H1 (cell line): Measurements from ENCODE around the gene SLC35E4. TPM values are rescaled to one million over a fixed set of nuclear protein-coding genes. Genes with fewer than 3 reads are reported as not detected.

Experiments
- CTCF ChIA-PET: fragments of 300-600 bp; sonication (Branson Sonifier 250); formaldehyde crosslinking; loops from one replicate; lab custom pipeline; 2021; ENCODE audit not compliant: partially characterized antibody; lab: Charles Lee
- POLR2A ChIA-PET: fragments of 300-600 bp; sonication (Branson Sonifier 250); formaldehyde crosslinking; loops from one replicate; lab custom pipeline; 2021; ENCODE audit warnings: inconsistent platforms; ENCODE audit not compliant: partially characterized antibody; lab: Charles Lee
- DNase-seq, 2 experiments: peaks; one replicate each; pipeline versions ENCODE4 v3.0.0 to v3.0.0-alpha.2; 2010 to 2022; ENCODE audit warnings: low spot score in 2 of 2, low read depth in 1 of 2, mixed read lengths in 1 of 2
- FAIRE-seq: peaks from 2 replicates; lab custom pipeline; 2011; peaks lifted over from hg19 to GRCh38; lab: Jason Lieb, UNC
- H2AFZ ChIP-seq: 2 replicates; pipeline ENCODE4 v1.8.1; 2012; ENCODE audit warnings: low read length, inconsistent platforms
- H2AK5ac ChIP-seq: 2 replicates; pipeline ENCODE4 v1.6.1; 2013; ENCODE audit warnings: low read depth, low read length
- H2BK120ac ChIP-seq: replicated peaks from 2 replicates; pipeline ENCODE3; 2013; ENCODE audit warnings: low read depth, low read length, inconsistent platforms
- H2BK12ac ChIP-seq: 2 replicates; pipeline ENCODE4 v1.6.1; 2013; ENCODE audit warnings: low read depth, low read length
- H2BK15ac ChIP-seq: 2 replicates; pipeline ENCODE4 v1.6.1; 2013; ENCODE audit warnings: low read length
- H2BK20ac ChIP-seq: 2 replicates; pipeline ENCODE4 v1.6.1; 2013; ENCODE audit warnings: low read length
- H2BK5ac ChIP-seq: 2 replicates; pipeline ENCODE4 v1.6.1; 2013; ENCODE audit warnings: low read depth, low read length
- H3K14ac ChIP-seq: 2 replicates; pipeline ENCODE4 v1.6.1; 2013; ENCODE audit warnings: inconsistent platforms; ENCODE audit not compliant: insufficient read length
- H3K18ac ChIP-seq: 2 replicates; pipeline ENCODE4 v1.6.1; 2013; ENCODE audit warnings: low read length; ENCODE audit errors: extremely low read depth
- H3K23ac ChIP-seq: 2 replicates; pipeline ENCODE4 v1.6.1; 2013; ENCODE audit warnings: inconsistent platforms; ENCODE audit not compliant: insufficient read length
- H3K23me2 ChIP-seq: 2 replicates; pipeline ENCODE4 v1.6.1; 2013; ENCODE audit warnings: low read depth, low read length
- H3K27ac ChIP-seq: 2 replicates; pipeline ENCODE4 v1.6.1; 2011; ENCODE audit warnings: low read depth, low read length, inconsistent platforms
- H3K27me3 ChIP-seq, 4 experiments: replicated peaks in 1 of 4; 1 replicate in 1 of 4; 2 replicates in 3 of 4; pipeline versions ENCODE4 v1.6.1 to v1.8.1; 2011 to 2013; ENCODE audit warnings: low read length in 3 of 4, mild to moderate bottlenecking in 3 of 4, inconsistent platforms in 2 of 4, mixed read lengths in 2 of 4, moderate library complexity in 1 of 4; ENCODE audit not compliant: control insufficient read depth in 3 of 4, insufficient read depth in 3 of 4; ENCODE audit errors: extremely low read depth in 1 of 4
- H3K36me3 ChIP-seq, 4 experiments: 2 replicates each; pipeline versions ENCODE4 v1.6.1 to v1.8.1; 2011 to 2013; ENCODE audit warnings: mild to moderate bottlenecking in 4 of 4, low read length in 3 of 4, moderate library complexity in 2 of 4, control low read depth in 1 of 4, inconsistent platforms in 1 of 4; ENCODE audit not compliant: insufficient read depth in 4 of 4, control insufficient read depth in 2 of 4
- H3K4ac ChIP-seq: replicated peaks from 2 replicates; pipeline ENCODE3; 2013; ENCODE audit warnings: low read length, low read depth, mixed read lengths, inconsistent platforms; ENCODE audit not compliant: insufficient read length
- H3K4me1 ChIP-seq, 4 experiments: replicated peaks in 1 of 4; 1 replicate in 1 of 4; 2 replicates in 3 of 4; pipeline versions ENCODE4 v1.6.1 to v1.8.1; 2011 to 2013; ENCODE audit warnings: low read length in 3 of 4, inconsistent platforms in 2 of 4, mixed read lengths in 1 of 4; ENCODE audit not compliant: insufficient read depth in 4 of 4, control insufficient read depth in 3 of 4
- H3K4me2 ChIP-seq, 2 experiments: 2 replicates each; pipeline versions ENCODE4 v1.6.1 to v1.8.1; 2011 to 2013; ENCODE audit warnings: low read depth in 2 of 2, low read length in 2 of 2, control low read depth in 1 of 2, inconsistent platforms in 1 of 2, mild to moderate bottlenecking in 1 of 2; ENCODE audit not compliant: insufficient read depth in 1 of 2
- H3K4me3 ChIP-seq, 4 experiments: fragments of 200-600, 300-600 bp in 1 of 4; sonication (generic), shearing (Covaris generic), sonication (Bioruptor Twin) in 1 of 4; 2 replicates each; pipeline versions ENCODE4 v1.5.1 to v1.8.1; 2011 to 2016; ENCODE audit warnings: low read length in 4 of 4, low read depth in 3 of 4, control low read depth in 2 of 4, inconsistent platforms in 2 of 4, mild to moderate bottlenecking in 2 of 4, mixed read lengths in 1 of 4, moderate library complexity in 1 of 4; ENCODE audit not compliant: insufficient read depth in 2 of 4; ENCODE audit errors: extremely low read depth in 1 of 4
- H3K56ac ChIP-seq: replicated peaks from 2 replicates; pipeline ENCODE3; 2013; ENCODE audit warnings: low read depth, mild to moderate bottlenecking, mixed read lengths, low read length, inconsistent platforms; ENCODE audit not compliant: insufficient read length
- H3K79me1 ChIP-seq: 2 replicates; pipeline ENCODE4 v1.6.1; 2013; ENCODE audit warnings: low read depth, low read length, control low read depth
- H3K79me2 ChIP-seq, 2 experiments: 2 replicates each; pipeline versions ENCODE4 v1.6.1 to v1.8.1; 2012 to 2013; ENCODE audit warnings: low read length in 2 of 2, mild to moderate bottlenecking in 2 of 2, inconsistent platforms in 1 of 2; ENCODE audit not compliant: insufficient read depth in 2 of 2, control insufficient read depth in 1 of 2
- H3K9ac ChIP-seq, 4 experiments: replicated peaks in 1 of 4; 1 replicate in 1 of 4; 2 replicates in 3 of 4; pipeline versions ENCODE4 v1.6.1 to v1.8.1; 2011 to 2013; ENCODE audit warnings: low read depth in 3 of 4, low read length in 3 of 4, control low read depth in 2 of 4, mild to moderate bottlenecking in 2 of 4, moderate library complexity in 2 of 4, inconsistent platforms in 1 of 4; ENCODE audit errors: extremely low read depth in 1 of 4
- H3K9me3 ChIP-seq, 2 experiments: 2 replicates each; pipeline versions ENCODE4 v1.6.1 to v1.8.1; 2012 to 2013; ENCODE audit warnings: mild to moderate bottlenecking in 2 of 2, moderate library complexity in 2 of 2, control low read depth in 1 of 2, inconsistent platforms in 1 of 2, low read depth in 1 of 2, low read length in 1 of 2, mixed read lengths in 1 of 2; ENCODE audit not compliant: insufficient read depth in 2 of 2
- H4K20me1 ChIP-seq, 2 experiments: replicated peaks in 1 of 2; 2 replicates each; pipeline versions ENCODE3 to v1.8.1; 2011 to 2013; ENCODE audit warnings: inconsistent platforms in 2 of 2, low read length in 2 of 2, mild to moderate bottlenecking in 1 of 2; ENCODE audit not compliant: insufficient read depth in 2 of 2, control insufficient read depth in 1 of 2
- H4K5ac ChIP-seq: 2 replicates; pipeline ENCODE4 v1.6.1; 2013; ENCODE audit warnings: low read length, low read depth, mixed read lengths, inconsistent platforms; ENCODE audit not compliant: insufficient read length
- H4K8ac ChIP-seq: 2 replicates; pipeline ENCODE4 v1.8.0; 2013; ENCODE audit warnings: mild to moderate bottlenecking, moderate library complexity, low read length, inconsistent platforms; ENCODE audit not compliant: insufficient read depth; ENCODE audit errors: extremely low read depth
- H4K91ac ChIP-seq: replicated peaks from 2 replicates; pipeline ENCODE3; 2013; ENCODE audit warnings: low read length, mixed read lengths, inconsistent platforms; ENCODE audit not compliant: insufficient read length
- BRCA1 ChIP-seq: IDR thresholded peaks from 2 replicates; pipeline ENCODE4 v1.6.1; 2012; ENCODE audit warnings: low read depth, low read length, improper control_type of control experiment
- CTBP2 ChIP-seq: IDR thresholded peaks from 2 replicates; pipeline ENCODE4 v1.7.0; 2011; ENCODE audit warnings: borderline replicate concordance, mild to moderate bottlenecking, moderate library complexity, mixed read lengths, low read length; ENCODE audit not compliant: insufficient read depth, insufficient read length
- EGR1 ChIP-seq: IDR thresholded peaks from 2 replicates; pipeline ENCODE4 v1.6.1; 2011; ENCODE audit warnings: low read depth, low read length, borderline replicate concordance
- EZH2 ChIP-seq: fragments of 200-600 bp; sonication (generic); IDR thresholded peaks from 2 replicates; pipeline ENCODE4 v1.7.1; 2012; ENCODE audit warnings: low read depth, mild to moderate bottlenecking, moderate library complexity, low read length, inconsistent platforms; ENCODE audit not compliant: severe bottlenecking
- HDAC2 ChIP-seq, 2 experiments: fragments of 300-600 bp in 1 of 2; sonication (generic) in 1 of 2; IDR thresholded peaks; 2 replicates each; pipeline ENCODE4 v1.6.1; 2011 to 2012; ENCODE audit warnings: low read depth in 2 of 2, low read length in 2 of 2, mild to moderate bottlenecking in 2 of 2, moderate library complexity in 2 of 2, borderline replicate concordance in 1 of 2, inconsistent platforms in 1 of 2
- JUND ChIP-seq: IDR thresholded peaks from 2 replicates; pipeline ENCODE4 v1.6.1; 2011; ENCODE audit warnings: mild to moderate bottlenecking, improper control_type of control experiment, low read length
- MAFK ChIP-seq: IDR thresholded peaks from 2 replicates; pipeline ENCODE4 v1.6.1; 2012; ENCODE audit warnings: low read depth, mild to moderate bottlenecking, improper control_type of control experiment, low read length
- POU5F1 ChIP-seq: IDR thresholded peaks from 2 replicates; pipeline ENCODE4 v1.6.1; 2011; ENCODE audit warnings: low read depth, mild to moderate bottlenecking, low read length, moderate library complexity
- RBBP5 ChIP-seq: IDR thresholded peaks from 2 replicates; pipeline ENCODE4 v1.7.1; 2012; ENCODE audit warnings: low read depth, mild to moderate bottlenecking, inconsistent platforms, low read length, moderate library complexity, borderline replicate concordance
- SIX5 ChIP-seq: IDR thresholded peaks from 2 replicates; pipeline ENCODE4 v1.6.1; 2011; ENCODE audit warnings: mild to moderate bottlenecking, low read depth, low read length
- TAF7 ChIP-seq: optimal IDR thresholded peaks from 2 replicates; pipeline ENCODE3; 2011; ENCODE audit warnings: low read depth, mild to moderate bottlenecking, inconsistent platforms, low read length, moderate library complexity, borderline replicate concordance
- TCF12 ChIP-seq: IDR thresholded peaks from 2 replicates; pipeline ENCODE4 v1.6.1; 2011; ENCODE audit warnings: low read depth, mild to moderate bottlenecking, low read length
- TEAD4 ChIP-seq: IDR thresholded peaks from 2 replicates; pipeline ENCODE4 v1.6.1; 2012; ENCODE audit warnings: low read depth, low read length, inconsistent platforms, mixed read lengths
- WGBS, 2 experiments: shearing (Covaris generic) in 1 of 2; methylation state at CpG; one replicate each; pipeline versions ENCODE4 v1.1.6 to v1.1.7; 2013 to 2015; ENCODE audit warnings: low lambda C conversion rate in 2 of 2, mixed read lengths in 2 of 2, inconsistent platforms in 1 of 2, low coverage in 1 of 2, missing lambda C conversion rate in 1 of 2; ENCODE audit not compliant: insufficient replicate concordance in 2 of 2, insufficient coverage in 1 of 2, insufficient read length in 1 of 2; ENCODE audit errors: extremely low coverage in 1 of 2, missing lambda C conversion rate in 1 of 2; 5-methylcytosine and 5-hydroxymethylcytosine counted together
- polyA plus RNA-seq, 7 experiments: library from polyadenylated mRNA; depleted of rRNA in 3 of 7; stranded (reverse) in 5 of 7; unstranded in 2 of 7; fragments of >200 nt in 5 of 7; fragments of 200-250 nt in 2 of 7; gene quantifications; 1 replicate in 5 of 7; 2 replicates in 1 of 7; 4 replicates in 1 of 7; pipeline versions ENCODE4 v1.2.1 to v1.2.3, GENCODE V29; 2011 to 2013; ENCODE audit warnings: missing spikeins in 2 of 7, mixed read lengths in 2 of 7
- total RNA-seq: library from RNA; stranded (reverse); fragmentation: NEBNext Ultra II Directional; extraction: Animal tissue kit (Norgen Biotek cat#: 25700); gene quantifications from 2 replicates; pipeline ENCODE4 v1.2.1, GENCODE V29; 2021

SLC35E4 gene
- total and polyA plus RNA-seq, 2 of the 8 experiments (the other 6 are each of a cell fraction or from before 2014, with no cell fraction given) = 5.1 to 5.6 TPM

DNA sequence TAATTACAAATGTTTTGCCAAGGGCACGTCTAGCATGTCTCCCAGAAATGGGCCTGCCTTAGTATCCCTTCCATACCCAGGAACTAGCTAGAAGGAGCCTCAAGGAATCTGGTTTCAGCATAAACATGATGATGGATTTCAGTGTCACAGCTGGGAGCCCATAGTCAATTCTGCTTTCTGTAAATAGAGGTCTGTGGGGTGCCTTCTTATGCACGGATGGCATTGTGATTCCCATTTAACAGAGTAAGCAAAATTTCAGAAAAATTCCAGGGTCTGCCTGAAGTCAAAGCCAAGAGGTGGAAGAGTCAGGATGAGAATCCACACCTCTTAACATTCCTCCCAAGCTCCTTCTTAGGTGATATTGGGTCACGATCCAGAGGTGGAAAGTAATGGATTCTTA is 20.0 kb downstream of the SLC35E4 start:
- no peak overlapping the region for H4K8ac ChIP-seq
- H2AK5ac ChIP-seq = no peak overlapping the region
- H2BK12ac ChIP-seq = no peak overlapping the region
- H3K56ac ChIP-seq = no peak overlapping the region
- no peak overlapping the region for H2BK20ac ChIP-seq
- H3K27ac ChIP-seq = no peak overlapping the region
- H3K9me3 ChIP-seq = no peaks in the 10 kb centered on the region; a peak in 1 of 4 replicates
- FAIRE-seq (peak; percentile 91), DNase-seq (no peak)
- H4K91ac ChIP-seq = no peak overlapping the region
- H3K79me2 ChIP-seq = no peaks in the 10 kb centered on the region
- POLR2A ChIA-PET = interaction anchor here (0.6 to 1.7 kb wide), 9 partner anchors 12 to 222 kb away, joined by 3 to 7 read pairs (median 3); partner anchors contain the start of genes DUSP18, OSBP2 and SLC35E4
- no peak overlapping the region for H3K23ac ChIP-seq
- no peaks in the 10 kb centered on the region for H3K36me3 ChIP-seq
- CTCF ChIA-PET = interaction anchor here (0.6 to 1.6 kb wide), 4 partner anchors 17 to 436 kb away, joined by 3 to 8 read pairs (median 3); no protein-coding TSS in a partner anchor
- no peak overlapping the region for H3K9ac ChIP-seq
- peak overlapping the region in 1 of 2 experiments; percentile 30; a peak in 1 of 4 replicates for H3K4me2 ChIP-seq
- no peaks in the 10 kb centered on the region for H3K23me2 ChIP-seq
- no peaks in the 10 kb centered on the region for H3K79me1 ChIP-seq
- no peak overlapping the region for H3K4ac ChIP-seq
- H4K5ac ChIP-seq = no peak overlapping the region
- H2BK5ac ChIP-seq = no peak overlapping the region
- H3K18ac ChIP-seq = no peak overlapping the region
- no peaks in the 10 kb centered on the region for H3K27me3 ChIP-seq
- no peaks in the 10 kb centered on the region for H4K20me1 ChIP-seq
- H2AFZ ChIP-seq = no peak overlapping the region
- no peak overlapping the region for H2BK120ac ChIP-seq
- H3K4me1 ChIP-seq = peaks cover 3 to 10% (median 5%) of the 10 kb centered on the region in 4 experiments; a peak in 6 of 7 replicates
- H3K14ac ChIP-seq = no peak overlapping the region
- H3K4me3 ChIP-seq = no peak overlapping the region
- H2BK15ac ChIP-seq = no peak overlapping the region
- WGBS, 2 experiments = 19% methylated on average over 3 of the region's 3 CpGs; no CpG with 5 or more reads in 1 of the 2 experiments
- TF ChIP-seq MAFK = peak; percentile 38; the same call in 1 of the 2 replicates
- TF ChIP-seq TAF7 = no peak
- peak; percentile 15; the same call in 1 of the 2 replicates for TF ChIP-seq JUND
- peak; percentile 38; the same call in 1 of the 2 replicates for TF ChIP-seq TEAD4
- TF ChIP-seq HDAC2 (IDR thresholded peaks at IDR 0.05; ENCODE audit: borderline replicate concordance in 1 of 2, low read depth in 2 of 2, low read length in 2 of 2) = peak in 1 of 2 experiments; percentile 71; a peak in 1 of 4 replicates
- no peak for TF ChIP-seq EGR1
- no peak for TF ChIP-seq POU5F1
- TF ChIP-seq BRCA1 = no peak
- no peak for TF ChIP-seq RBBP5
- no peak for TF ChIP-seq CTBP2
- no peak for TF ChIP-seq EZH2
- no peak for TF ChIP-seq SIX5
- TF ChIP-seq TCF12 = 0 out of 2 replicates have a peak, but pooled peaks have one; percentile 25
